22Rv1 (cell line): ENCODE data around the gene CTNND2.

Source experiments
- H3K27ac ChIP-seq: fragments of 450-650 bp; 2 replicates; pipeline ENCODE4 v1.5.1; 2017
- CTCF ChIP-seq: fragments of 450-650 bp; IDR thresholded peaks from 2 replicates; pipeline ENCODE4 v1.5.1; 2017; ENCODE audit warnings: mild to moderate bottlenecking
- ZFX ChIP-seq: fragments of 450-650 bp; IDR thresholded peaks from 2 replicates; pipeline ENCODE4 v1.6.1; 2017; ENCODE audit warnings: antibody characterized with exemption, borderline replicate concordance

Gene CTNND2

GRCh38 chr5:11407556-11408145, 496.6 kb downstream of the CTNND2 start:
- TF ChIP-seq CTCF: no peak
- TF ChIP-seq ZFX: no peak
- no peak overlapping the region for H3K27ac ChIP-seq

- TF ChIP-seq ZFX (no peak), CTCF (no peak)
- H3K27ac ChIP-seq: no peak overlapping the region
These were observed 503.9 kb downstream of the CTNND2 start for GRCh38 chr5:11400316-11400715.

- TF ChIP-seq CTCF (no peak), ZFX (no peak)
- no peak overlapping the region for H3K27ac ChIP-seq
These were observed 505.5 kb downstream of the CTNND2 start for GRCh38 chr5:11398728-11399127.

GRCh38 chr5:11397549-11397948, 506.7 kb downstream of the CTNND2 start:
- TF ChIP-seq ZFX (no peak), CTCF (no peak)

GRCh38 chr5:11396917-11397316, 507.3 kb downstream of the CTNND2 start:
- TF ChIP-seq ZFX (no peak), CTCF (no peak)

More at GRCh38 chr5:11397549-11397948, 506.7 kb downstream of the CTNND2 start:
- H3K27ac ChIP-seq: no peak overlapping the region

GRCh38 chr5:11394933-11395332, 509.3 kb downstream of the CTNND2 start:
- no peak for TF ChIP-seq CTCF
- TF ChIP-seq ZFX: no peak
- H3K27ac ChIP-seq: no peak overlapping the region

More at GRCh38 chr5:11396917-11397316, 507.3 kb downstream of the CTNND2 start:
- H3K27ac ChIP-seq: no peak overlapping the region

- TF ChIP-seq ZFX (no peak), CTCF (no peak)
- H3K27ac ChIP-seq: no peak overlapping the region
These were observed 513.9 kb downstream of the CTNND2 start for GRCh38 chr5:11390291-11390767.
